Coronary artery (tissue), 2 donors: ENCODE measurements around the gene UBFD1.
"Not testable (repeated sequence)": the region's sequence is repeated elsewhere in the genome, so short reads cannot be mapped to it uniquely, and the experiment has no call there.

ENCODE experiments used
- DNase-seq: peaks from one replicate; pipeline ENCODE4 v3.0.0-alpha.2; 2017; ENCODE audit warnings: low spot score
- H3K27ac ChIP-seq, 2 donors: fragments of 200-600 bp; sonication (generic); one replicate each; pipeline ENCODE4 v1.5.1; 2016 to 2019
- H3K4me3 ChIP-seq: fragments of 200-600 bp; sonication (generic); 2 replicates; pipeline ENCODE4 v1.5.1; 2016; ENCODE audit warnings: mild to moderate bottlenecking, moderate library complexity
- TF ChIP-seq, protein P1 (sequence below): fragments of 200-600 bp; sonication (generic); IDR thresholded peaks from one replicate; pipeline ENCODE4 v1.5.1; 2019; ENCODE audit warnings: antibody characterized with exemption

UBFD1 gene

DNA sequence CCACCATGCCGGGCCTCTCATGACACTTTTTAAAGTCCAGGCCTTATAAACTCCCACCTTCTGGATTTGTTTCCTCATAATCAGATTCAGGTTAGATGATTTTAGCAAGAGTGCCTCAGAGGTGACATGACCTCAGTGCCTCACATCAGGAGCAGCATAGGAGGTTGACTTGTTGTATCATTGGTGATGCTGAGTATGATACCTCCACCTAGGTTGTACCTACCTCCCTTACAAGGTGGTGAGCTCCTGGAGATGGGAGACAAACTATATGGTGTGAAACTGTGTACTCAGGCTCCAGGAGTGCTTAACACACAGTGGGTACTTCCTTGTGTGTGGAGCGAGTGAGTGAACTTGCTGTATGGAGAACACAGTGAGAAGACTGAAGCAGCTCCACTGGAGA, 20.0 kb downstream of the UBFD1 start:
- Histone ChIP-seq H3K27ac (no peak overlapping the region), H3K4me3 (no peak overlapping the region)
- TF ChIP-seq, protein P1, sequence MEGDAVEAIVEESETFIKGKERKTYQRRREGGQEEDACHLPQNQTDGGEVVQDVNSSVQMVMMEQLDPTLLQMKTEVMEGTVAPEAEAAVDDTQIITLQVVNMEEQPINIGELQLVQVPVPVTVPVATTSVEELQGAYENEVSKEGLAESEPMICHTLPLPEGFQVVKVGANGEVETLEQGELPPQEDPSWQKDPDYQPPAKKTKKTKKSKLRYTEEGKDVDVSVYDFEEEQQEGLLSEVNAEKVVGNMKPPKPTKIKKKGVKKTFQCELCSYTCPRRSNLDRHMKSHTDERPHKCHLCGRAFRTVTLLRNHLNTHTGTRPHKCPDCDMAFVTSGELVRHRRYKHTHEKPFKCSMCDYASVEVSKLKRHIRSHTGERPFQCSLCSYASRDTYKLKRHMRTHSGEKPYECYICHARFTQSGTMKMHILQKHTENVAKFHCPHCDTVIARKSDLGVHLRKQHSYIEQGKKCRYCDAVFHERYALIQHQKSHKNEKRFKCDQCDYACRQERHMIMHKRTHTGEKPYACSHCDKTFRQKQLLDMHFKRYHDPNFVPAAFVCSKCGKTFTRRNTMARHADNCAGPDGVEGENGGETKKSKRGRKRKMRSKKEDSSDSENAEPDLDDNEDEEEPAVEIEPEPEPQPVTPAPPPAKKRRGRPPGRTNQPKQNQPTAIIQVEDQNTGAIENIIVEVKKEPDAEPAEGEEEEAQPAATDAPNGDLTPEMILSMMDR: no peak
- DNase-seq: no peak

DNA sequence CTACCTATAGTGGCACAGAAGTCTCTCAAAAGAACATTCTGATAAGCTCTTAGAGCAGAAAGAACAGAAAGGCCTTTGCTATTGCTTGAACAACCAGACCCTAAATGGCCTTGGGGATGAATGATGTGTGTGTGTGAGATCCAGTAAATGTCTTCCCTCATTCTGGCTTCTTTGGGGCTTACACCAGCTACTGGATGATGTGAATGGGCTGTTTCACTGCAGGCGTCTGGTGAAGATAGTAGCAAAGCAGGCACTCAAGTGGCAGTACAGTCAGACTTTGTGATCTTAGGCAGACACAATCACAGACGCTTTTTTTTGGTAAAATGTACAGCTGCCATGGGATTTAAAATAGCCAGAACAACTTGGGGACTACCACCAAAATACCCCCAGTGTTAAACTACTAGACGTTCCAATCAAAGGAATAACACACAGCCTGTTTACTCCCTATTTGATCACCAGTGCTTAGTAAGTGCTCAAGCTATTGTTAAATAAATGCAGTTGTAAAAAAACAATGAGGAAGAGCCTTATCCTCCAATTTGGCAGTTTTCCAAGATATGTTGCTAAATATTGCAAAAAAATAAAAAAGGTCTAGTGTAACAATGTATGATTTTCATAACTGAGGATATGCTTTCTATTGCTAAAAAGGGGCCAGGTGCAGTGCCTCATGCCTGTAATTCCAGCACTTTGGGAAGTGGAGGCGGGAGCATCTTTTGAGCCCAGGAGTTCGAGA, 20.7 kb downstream of the UBFD1 start:
- TF ChIP-seq, protein P1: no peak
- H3K27ac ChIP-seq: no peak overlapping the region
- no peak for DNase-seq
- no peak overlapping the region for H3K4me3 ChIP-seq

DNA sequence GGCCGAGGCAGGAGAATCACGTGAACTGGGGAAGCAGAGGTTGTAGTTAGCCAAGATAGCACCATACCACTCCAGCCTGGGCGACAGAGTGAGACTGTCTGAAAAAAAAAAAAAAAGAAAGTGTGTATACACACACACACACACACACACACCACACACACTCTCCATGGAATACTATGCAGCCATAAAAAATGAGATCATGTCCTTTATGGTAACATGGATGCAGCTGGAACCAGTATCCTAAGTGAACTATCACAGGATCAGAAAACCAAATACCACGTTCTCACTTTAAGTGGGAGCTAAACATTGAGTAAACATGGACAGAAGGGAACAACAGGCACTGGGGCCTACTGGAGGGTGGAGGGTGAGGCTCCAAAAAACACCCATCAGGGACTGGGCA, 21.8 kb downstream of the UBFD1 start:
- no peak for DNase-seq
- TF ChIP-seq, protein P1: no peak
- no peak overlapping the region for H3K4me3 ChIP-seq
- H3K27ac ChIP-seq: no peak overlapping the region

DNA sequence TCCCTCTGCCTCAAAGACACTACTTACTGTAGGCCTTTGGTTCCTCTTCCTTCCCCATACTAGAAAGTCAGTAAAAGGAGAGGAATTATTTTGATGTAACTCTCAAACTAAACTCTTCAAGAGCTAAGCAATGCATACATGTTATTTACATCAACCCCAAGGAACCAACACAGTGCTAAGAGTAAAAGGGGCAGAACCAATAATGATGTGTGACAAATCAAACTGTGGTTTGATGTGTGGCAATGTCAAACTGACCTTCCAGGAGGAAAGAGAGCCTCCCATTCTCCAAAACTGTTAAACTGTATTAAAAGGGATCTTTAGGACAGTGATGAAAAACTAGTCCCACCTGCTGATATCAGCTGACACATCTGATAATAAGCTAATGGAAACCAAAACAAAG, 22.9 kb downstream of the UBFD1 start:
- TF ChIP-seq, protein P1: no peak
- DNase-seq: no peak
- no peak overlapping the region for H3K27ac ChIP-seq
- H3K4me3 ChIP-seq: no peak overlapping the region

DNA sequence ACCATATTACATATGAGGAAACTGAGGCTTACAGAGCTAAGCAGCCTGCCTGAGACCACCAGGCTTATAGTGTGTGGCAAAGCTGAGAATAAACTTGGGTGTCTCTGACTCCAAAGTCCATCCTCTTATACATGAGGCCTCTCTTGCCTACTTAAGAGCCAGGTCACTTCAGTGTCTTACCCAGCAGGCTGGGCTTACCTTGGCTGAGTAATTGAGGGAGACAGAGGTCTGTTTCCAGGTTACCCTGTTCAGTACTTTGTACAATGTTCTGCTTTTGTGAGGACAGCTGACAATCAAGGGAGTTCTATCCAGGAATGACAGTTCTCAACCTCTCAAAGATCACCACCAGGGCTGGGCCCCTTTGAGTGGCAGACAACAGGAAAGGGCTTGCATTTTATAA, 24.2 kb downstream of the UBFD1 start:
- H3K27ac ChIP-seq: no peak overlapping the region
- TF ChIP-seq, protein P1: no peak
- no peak for DNase-seq
- H3K4me3 ChIP-seq: no peak overlapping the region

DNA sequence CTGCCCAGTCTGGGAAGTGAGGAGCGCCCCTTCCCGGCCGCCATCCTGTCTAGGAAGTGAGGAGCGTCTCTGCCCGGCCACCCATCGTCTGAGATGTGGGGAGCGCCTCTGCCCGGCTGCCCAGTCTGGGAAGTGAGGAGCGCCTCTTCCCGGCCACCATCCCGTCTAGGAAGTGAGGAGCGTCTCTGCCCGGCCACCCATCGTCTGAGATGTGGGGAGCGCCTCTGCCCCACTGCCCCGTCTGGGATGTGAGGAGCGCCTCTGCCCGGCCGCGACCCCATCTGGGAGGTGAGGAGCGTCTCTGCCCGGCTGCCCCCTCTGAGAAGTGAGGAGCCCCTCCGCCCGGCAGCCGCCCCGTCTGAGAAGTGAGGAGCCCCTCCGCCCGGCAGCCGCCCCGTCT, 25.7 kb downstream of the UBFD1 start:
- H3K4me3 ChIP-seq, H3K27ac ChIP-seq, DNase-seq: not testable (repeated sequence)

DNA sequence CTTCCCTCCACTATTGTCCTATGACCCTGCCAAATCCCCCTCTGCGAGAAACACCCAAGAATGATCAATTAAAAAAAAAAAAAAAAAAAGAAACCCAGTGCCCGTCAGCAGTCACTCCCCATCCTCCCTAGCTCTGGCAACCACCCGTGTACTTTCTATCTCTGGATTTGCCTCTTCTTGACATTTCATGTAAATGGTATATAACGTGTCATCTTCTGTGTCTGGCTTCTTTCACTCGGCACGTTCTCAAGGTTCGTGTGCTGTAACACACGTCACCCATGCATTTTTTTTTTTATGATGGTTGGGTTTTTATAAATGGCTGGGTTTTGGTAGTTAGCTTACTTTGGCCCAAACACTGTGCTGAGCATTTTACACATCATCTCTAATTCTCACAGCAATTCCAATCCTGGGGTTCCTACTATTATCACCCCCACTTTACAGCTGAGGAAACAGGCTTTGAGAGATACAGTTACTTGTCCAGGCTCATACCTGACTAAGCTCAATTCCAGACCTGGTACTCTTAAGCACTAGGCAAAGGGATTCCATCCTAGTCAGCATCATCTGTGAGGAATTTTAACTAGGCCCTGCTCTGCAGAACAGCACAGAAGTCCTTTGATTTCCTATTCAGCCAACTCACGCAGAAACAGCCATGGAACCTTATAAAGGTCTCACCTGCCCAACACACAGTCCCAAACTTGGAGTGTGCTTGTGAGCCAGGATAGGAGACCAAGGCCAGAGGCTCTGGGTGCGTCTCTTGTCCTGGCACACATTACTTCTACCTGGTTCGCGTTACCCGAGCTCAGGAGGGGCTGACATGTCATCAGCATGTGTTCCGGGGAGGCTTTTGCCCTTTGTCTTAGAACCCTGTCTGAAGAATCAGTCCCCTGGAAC, 26.9 kb downstream of the UBFD1 start:
- TF ChIP-seq, protein P1: no peak
- DNase-seq: no peak
- Histone ChIP-seq H3K4me3 (no peak overlapping the region), H3K27ac (no peak overlapping the region)
